ENCODE data around the gene TMEM178B.

Gene TMEM178B

DNA sequence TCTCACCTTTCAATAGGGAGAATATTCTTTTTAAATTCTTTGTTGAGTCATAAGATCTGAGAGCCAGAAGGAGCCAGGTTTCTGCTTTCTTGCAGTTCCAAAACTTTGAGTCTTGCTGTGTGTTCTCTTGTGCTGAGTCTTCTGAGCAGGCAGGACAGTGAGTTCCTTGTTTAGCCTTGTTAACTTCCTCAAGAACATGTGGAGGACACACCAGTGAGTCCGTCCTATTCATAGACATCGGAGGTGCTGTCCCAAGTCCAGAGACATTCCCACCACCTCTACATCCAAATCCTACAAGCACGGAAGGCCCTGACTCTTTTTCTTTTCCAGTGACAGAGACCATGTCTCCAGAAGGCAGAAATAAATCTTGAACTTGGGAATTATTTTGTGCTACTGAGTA is 342.1 kb downstream of the TMEM178B start:
- no peak for TF ChIP-seq RBAK (tag by site-specific recombination; IDR thresholded peaks at IDR 0.05)
- no peak for TF ChIP-seq ZNF140 (tag by site-specific recombination; IDR thresholded peaks at IDR 0.05)
- TF ChIP-seq ZNF37A (tag by site-specific recombination; IDR thresholded peaks at IDR 0.05) = no peak

DNA sequence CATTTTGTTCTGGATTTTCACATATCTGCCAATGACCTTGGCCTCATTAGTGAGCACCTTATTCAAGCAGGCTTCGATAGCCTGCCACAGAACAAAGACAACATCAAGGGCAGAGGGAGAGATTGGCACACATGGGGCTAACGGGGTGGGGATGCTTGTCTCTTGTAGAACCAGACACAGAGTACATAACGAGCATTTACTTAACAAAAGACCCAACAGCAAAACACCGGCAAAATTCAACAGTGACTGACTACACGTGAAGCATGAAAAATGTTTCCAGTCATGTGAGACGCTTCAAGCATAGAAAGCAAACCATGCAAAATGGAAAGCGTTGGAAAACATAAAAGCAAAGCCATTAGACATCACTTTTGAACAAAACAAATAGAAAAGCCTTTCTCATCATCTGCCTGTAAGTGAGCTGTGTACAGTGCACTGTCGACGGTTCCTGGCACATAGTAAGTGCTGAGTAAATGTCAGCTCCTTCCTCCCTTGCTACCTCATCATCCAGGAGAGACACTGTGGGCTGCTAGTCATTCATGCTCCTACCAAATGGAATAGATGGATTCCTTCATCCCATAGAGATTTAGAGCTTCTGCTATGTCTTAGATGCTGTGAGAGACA is 342.9 kb downstream of the TMEM178B start:
- Histone ChIP-seq H3K4me3 (ENCODE audit: low read depth, low read length) (no peak overlapping the region), H3K36me3 (ENCODE audit: control insufficient read depth in 2 of 2, insufficient read depth in 1 of 2, low read length in 2 of 2) (no peaks in the 10 kb centered on the region), H3K27ac (ENCODE audit: extremely low read depth, low read depth, low read length) (no peak overlapping the region), H3K9me3 (ENCODE audit: control insufficient read depth, insufficient read depth, low read depth, low read length) (no peaks in the 10 kb centered on the region), H3K4me1 (ENCODE audit: control insufficient read depth, insufficient read depth, low read length) (no peaks in the 10 kb centered on the region)
- ChIA-PET CTCF (no interaction called here), POLR2A (no interaction called here)
- TF ChIP-seq ZNF202 (tag by site-specific recombination; IDR thresholded peaks at IDR 0.05; ENCODE audit: borderline replicate concordance) (no peak), MZF1 (tag by site-specific recombination; IDR thresholded peaks at IDR 0.05; ENCODE audit: borderline replicate concordance) (no peak), ZNF155 (tag by site-specific recombination; IDR thresholded peaks at IDR 0.05) (no peak), ZNF747 (tag by site-specific recombination; IDR thresholded peaks at IDR 0.05) (no peak), ZNF792 (tag by site-specific recombination; IDR thresholded peaks at IDR 0.05) (no peak), ZNF311 (tag by site-specific recombination; IDR thresholded peaks at IDR 0.05; ENCODE audit: borderline replicate concordance) (no peak), ZNF501 (tag by site-specific recombination; IDR thresholded peaks at IDR 0.05) (no peak), ZNF221 (tag by site-specific recombination; IDR thresholded peaks at IDR 0.05; ENCODE audit: borderline replicate concordance) (no peak), HOXC10 (CRISPR knock-in tag; IDR thresholded peaks at IDR 0.05) (no peak), ZNF544 (tag by site-specific recombination; IDR thresholded peaks at IDR 0.05) (no peak), ZFP69B (tag by site-specific recombination; IDR thresholded peaks at IDR 0.05) (no peak), KLF16 (tag by site-specific recombination; IDR thresholded peaks at IDR 0.05) (no peak), ZNF214 (tag by site-specific recombination; IDR thresholded peaks at IDR 0.05; ENCODE audit: borderline replicate concordance) (no peak), ZFP3 (tag by site-specific recombination; IDR thresholded peaks at IDR 0.05; ENCODE audit: low read depth) (no peak), ZEB2 (tag by site-specific recombination; IDR thresholded peaks at IDR 0.05) (no peak), MYNN (tag by site-specific recombination; IDR thresholded peaks at IDR 0.05; ENCODE audit: borderline replicate concordance) (no peak), ZNF473 (tag by site-specific recombination; IDR thresholded peaks at IDR 0.05) (no peak), ZNF266 (tag by site-specific recombination; IDR thresholded peaks at IDR 0.05; ENCODE audit: low read depth) (no peak)
- TF ChIP-seq, protein P1, sequence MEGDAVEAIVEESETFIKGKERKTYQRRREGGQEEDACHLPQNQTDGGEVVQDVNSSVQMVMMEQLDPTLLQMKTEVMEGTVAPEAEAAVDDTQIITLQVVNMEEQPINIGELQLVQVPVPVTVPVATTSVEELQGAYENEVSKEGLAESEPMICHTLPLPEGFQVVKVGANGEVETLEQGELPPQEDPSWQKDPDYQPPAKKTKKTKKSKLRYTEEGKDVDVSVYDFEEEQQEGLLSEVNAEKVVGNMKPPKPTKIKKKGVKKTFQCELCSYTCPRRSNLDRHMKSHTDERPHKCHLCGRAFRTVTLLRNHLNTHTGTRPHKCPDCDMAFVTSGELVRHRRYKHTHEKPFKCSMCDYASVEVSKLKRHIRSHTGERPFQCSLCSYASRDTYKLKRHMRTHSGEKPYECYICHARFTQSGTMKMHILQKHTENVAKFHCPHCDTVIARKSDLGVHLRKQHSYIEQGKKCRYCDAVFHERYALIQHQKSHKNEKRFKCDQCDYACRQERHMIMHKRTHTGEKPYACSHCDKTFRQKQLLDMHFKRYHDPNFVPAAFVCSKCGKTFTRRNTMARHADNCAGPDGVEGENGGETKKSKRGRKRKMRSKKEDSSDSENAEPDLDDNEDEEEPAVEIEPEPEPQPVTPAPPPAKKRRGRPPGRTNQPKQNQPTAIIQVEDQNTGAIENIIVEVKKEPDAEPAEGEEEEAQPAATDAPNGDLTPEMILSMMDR (tag by site-specific recombination; IDR thresholded peaks at IDR 0.05) = no peak
- TF ChIP-seq, protein P2, sequence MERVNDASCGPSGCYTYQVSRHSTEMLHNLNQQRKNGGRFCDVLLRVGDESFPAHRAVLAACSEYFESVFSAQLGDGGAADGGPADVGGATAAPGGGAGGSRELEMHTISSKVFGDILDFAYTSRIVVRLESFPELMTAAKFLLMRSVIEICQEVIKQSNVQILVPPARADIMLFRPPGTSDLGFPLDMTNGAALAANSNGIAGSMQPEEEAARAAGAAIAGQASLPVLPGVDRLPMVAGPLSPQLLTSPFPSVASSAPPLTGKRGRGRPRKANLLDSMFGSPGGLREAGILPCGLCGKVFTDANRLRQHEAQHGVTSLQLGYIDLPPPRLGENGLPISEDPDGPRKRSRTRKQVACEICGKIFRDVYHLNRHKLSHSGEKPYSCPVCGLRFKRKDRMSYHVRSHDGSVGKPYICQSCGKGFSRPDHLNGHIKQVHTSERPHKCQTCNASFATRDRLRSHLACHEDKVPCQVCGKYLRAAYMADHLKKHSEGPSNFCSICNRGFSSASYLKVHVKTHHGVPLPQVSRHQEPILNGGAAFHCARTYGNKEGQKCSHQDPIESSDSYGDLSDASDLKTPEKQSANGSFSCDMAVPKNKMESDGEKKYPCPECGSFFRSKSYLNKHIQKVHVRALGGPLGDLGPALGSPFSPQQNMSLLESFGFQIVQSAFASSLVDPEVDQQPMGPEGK (tag by site-specific recombination; IDR thresholded peaks at IDR 0.05) = no peak

More for the DNA sequence above, 342.1 kb downstream of the TMEM178B start:
- Histone ChIP-seq H3K9me3 (ENCODE audit: control insufficient read depth, insufficient read depth, low read depth, low read length) (no peaks in the 10 kb centered on the region), H3K4me3 (ENCODE audit: low read depth, low read length) (no peak overlapping the region), H3K36me3 (ENCODE audit: control insufficient read depth in 2 of 2, insufficient read depth in 1 of 2, low read length in 2 of 2) (no peaks in the 10 kb centered on the region), H3K27ac (ENCODE audit: extremely low read depth, low read depth, low read length) (no peak overlapping the region), H3K4me1 (ENCODE audit: control insufficient read depth, insufficient read depth, low read length) (no peaks in the 10 kb centered on the region)
- POLR2A ChIA-PET = no interaction called here
- CTCF ChIA-PET = no interaction called here
